ENCODE results near the gene LGALS16.

The LGALS16 gene

DNA sequence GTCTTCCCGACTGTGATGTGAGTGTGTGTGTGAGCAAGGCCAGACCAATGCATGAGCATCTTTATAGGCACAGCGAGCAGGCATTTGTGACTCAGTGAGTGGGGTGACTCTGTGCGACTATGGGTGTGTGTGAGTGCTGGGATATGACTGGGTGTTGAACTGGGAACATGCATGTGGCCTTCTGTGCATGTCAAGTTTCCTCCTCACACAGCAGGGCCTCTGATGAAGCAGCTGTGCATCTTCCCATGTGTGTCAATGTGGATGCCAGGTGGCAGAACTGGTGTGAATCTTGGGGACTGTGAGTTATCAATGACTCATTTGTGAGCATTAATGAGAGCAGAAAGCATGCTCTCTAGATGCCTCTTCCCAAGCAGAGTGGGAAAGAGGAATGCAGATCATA is 36.5 kb downstream of the LGALS16 start:
- Mint-ChIP-seq H3K36me3 (no peaks in the 10 kb centered on the region), H3K4me3 (no peak overlapping the region), H3K27me3 (peaks cover 74% of the 10 kb centered on the region), H3K9me3 (no peaks in the 10 kb centered on the region), H3K27ac (no peak overlapping the region), H3K4me1 (peaks cover 6% of the 10 kb centered on the region)
- no peak for ATAC-seq

DNA sequence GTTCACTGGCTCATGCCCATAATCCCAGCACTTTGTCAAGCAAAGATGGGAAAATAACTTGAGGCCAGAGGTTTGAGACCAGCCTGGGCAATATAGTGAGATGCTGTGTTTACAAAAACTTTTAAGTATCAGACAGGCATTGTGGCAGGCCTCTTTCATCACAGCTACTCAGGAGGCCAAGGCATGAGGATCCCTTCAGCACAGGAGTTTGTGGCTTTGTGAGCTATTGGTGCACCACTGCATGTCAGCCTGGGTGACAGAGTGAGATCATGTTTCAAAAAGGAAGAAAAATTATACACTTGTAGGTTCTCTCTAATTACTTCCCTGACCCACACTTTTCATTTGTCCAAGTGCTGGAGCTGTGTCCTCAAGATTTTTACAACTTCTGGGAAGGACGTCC is 37.1 kb downstream of the LGALS16 start:
- Mint-ChIP-seq H3K36me3 (no peaks in the 10 kb centered on the region), H3K27ac (no peak overlapping the region), H3K27me3 (peaks cover 80% of the 10 kb centered on the region), H3K4me1 (peaks cover 6% of the 10 kb centered on the region), H3K4me3 (no peak overlapping the region), H3K9me3 (no peaks in the 10 kb centered on the region)
- ATAC-seq, result no peak

DNA sequence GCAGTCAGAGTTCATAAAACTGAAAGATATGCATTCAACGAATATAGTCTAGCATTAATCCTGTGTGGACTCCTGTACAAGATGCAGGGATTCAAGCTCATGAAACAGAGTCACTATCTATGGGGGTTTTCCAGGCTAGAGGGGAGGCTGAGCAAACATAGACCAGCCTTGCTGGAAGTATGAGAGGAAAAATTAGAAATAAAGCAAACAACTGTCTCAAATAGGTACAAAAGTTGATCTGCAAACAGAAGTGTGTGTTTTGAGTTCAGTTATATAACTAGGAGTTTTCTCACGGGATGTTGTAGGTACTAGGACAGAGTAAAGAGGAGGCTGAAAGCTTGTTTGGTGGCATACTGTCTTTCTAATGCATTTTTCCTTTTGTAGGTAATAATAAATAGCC is 40.0 kb downstream of the LGALS16 start:
- H3K9me3 Mint-ChIP-seq, result no peaks in the 10 kb centered on the region

DNA sequence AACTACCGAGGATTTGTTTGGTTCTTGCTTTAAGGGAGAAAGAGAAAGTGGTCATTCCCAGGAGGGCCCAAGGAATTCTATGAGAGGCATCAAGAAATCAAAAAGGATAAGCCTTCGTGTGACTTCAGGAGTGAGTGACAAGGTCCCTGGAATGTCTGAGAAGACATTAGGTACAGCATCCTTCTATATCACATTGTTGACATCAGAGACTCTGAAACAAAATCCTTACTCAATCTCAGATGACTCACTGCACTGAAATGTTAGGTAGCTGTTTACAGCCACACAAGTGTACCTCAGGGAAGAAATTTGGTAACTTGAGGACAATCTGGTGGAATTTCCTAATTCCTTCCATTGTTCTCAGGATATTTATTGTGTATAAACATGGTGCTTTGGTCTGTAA is 40.7 kb downstream of the LGALS16 start:
- ATAC-seq, result no peak
- H3K27ac Mint-ChIP-seq, result no peak overlapping the region
- peaks cover 77% of the 10 kb centered on the region for H3K27me3 Mint-ChIP-seq
- H3K9me3 Mint-ChIP-seq, result no peaks in the 10 kb centered on the region
- no peaks in the 10 kb centered on the region for H3K4me1 Mint-ChIP-seq
- H3K36me3 Mint-ChIP-seq, result no peaks in the 10 kb centered on the region
- no peak overlapping the region for H3K4me3 Mint-ChIP-seq

More for the DNA sequence above, 40.0 kb downstream of the LGALS16 start:
- ATAC-seq, result no peak
- Mint-ChIP-seq H3K27me3 (peaks cover 82% of the 10 kb centered on the region), H3K4me1 (no peaks in the 10 kb centered on the region), H3K4me3 (no peak overlapping the region), H3K27ac (no peak overlapping the region), H3K36me3 (no peaks in the 10 kb centered on the region)

DNA sequence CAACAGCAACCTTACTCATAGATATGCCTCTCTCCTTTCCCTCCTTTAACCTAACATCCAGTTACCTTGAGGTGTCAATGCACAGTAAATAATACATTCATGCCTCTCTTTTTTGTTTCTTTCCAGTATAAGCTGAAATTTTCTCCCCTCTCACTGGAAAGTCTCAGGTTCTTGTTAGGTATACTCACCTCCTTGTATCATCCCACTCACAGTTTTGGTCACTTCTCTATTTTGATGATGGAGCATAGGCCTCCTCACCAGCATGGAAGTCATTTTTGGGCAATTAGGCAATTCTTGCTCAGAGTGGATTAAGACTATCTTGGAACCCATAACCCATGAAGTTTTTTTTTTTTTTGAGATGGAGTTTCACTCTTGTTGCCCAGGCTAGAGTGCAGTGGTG is 42.8 kb downstream of the LGALS16 start:
- no peak for ATAC-seq

DNA sequence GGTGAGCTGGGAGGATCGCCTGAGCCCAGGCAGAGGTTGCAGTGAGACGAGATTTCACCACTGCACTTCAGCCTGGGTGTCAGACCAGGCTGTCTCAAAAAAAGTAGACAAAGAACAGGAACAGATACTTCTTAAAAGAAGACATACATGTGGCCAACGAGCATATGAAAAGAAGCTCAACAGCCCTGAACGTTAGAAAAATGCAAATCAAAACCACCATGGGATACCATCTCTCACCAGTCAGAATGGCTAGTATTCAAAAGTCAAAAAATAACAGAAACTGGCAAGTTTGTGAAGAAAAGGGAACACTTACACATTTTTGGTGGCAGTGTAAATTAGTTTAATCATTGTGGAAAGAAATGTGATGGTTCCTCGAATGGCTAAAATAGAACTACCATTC is 45.6 kb downstream of the LGALS16 start:
- Mint-ChIP-seq H3K27ac (no peak overlapping the region), H3K4me1 (no peaks in the 10 kb centered on the region), H3K9me3 (no peaks in the 10 kb centered on the region), H3K4me3 (no peak overlapping the region), H3K36me3 (no peaks in the 10 kb centered on the region), H3K27me3 (peaks cover 60% of the 10 kb centered on the region)
- ATAC-seq, result no peak

More for the DNA sequence above, 42.8 kb downstream of the LGALS16 start:
- Mint-ChIP-seq H3K4me3 (no peak overlapping the region), H3K4me1 (no peaks in the 10 kb centered on the region), H3K27me3 (peaks cover 73% of the 10 kb centered on the region), H3K27ac (no peak overlapping the region), H3K9me3 (no peaks in the 10 kb centered on the region), H3K36me3 (no peaks in the 10 kb centered on the region)

DNA sequence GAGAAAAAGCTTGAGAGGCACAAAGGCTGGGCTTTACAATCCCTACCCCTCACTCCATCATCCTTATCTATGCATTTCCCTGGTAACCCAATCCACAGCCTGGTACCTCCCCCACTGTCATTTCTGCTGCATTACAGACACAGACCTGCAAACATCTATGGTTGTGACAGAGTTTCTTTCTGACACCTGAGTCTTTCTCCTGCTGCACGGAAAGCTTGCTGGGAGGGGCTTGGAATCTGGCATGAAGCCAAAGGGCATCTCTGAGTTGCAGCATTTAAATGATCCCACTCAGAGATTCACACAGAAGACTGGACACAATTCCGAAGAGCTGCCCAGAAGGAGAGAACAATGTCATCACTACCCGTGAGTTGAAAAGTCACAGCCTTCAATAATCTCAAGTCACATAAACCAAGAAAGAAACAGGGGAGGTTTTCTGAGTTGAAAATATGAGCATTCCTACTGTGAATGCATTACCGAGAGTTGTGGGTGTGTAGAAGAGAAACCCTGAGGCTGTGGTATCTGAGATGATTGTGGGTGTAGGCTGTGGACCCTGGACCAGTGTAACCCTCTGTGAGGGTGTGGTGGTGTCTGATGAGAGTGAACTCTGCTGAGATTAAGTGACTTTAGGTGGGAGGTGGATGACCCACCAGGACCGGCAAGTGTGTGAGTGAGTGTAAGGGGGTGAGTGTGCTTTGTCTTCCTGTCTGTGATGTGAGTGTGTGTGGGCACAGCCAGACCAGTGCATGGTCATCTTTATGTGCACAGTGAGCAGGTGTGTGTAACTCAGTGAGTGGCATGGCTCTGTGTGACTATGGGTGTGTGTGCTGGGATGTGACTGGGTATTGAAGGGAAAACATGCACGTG is 48.7 kb downstream of the LGALS16 start, which contains the start of gene LGALS14:
TSS of gene LGALS14 (plus strand) at position 301 of the 864 bp plus-strand sequence. CDS start at position 349, 48 bp downstream.
- ATAC-seq, result peak; percentile 54
- Mint-ChIP-seq H3K27me3 (peaks cover 34% of the 10 kb centered on the region), H3K27ac (no peak within 1 kb of the TSS), H3K4me1 (no peaks in the 10 kb centered on the region), H3K9me3 (no peaks in the 10 kb centered on the region), H3K4me3 (no peak within 1 kb of the TSS), H3K36me3 (no peaks in the 10 kb centered on the region)

DNA sequence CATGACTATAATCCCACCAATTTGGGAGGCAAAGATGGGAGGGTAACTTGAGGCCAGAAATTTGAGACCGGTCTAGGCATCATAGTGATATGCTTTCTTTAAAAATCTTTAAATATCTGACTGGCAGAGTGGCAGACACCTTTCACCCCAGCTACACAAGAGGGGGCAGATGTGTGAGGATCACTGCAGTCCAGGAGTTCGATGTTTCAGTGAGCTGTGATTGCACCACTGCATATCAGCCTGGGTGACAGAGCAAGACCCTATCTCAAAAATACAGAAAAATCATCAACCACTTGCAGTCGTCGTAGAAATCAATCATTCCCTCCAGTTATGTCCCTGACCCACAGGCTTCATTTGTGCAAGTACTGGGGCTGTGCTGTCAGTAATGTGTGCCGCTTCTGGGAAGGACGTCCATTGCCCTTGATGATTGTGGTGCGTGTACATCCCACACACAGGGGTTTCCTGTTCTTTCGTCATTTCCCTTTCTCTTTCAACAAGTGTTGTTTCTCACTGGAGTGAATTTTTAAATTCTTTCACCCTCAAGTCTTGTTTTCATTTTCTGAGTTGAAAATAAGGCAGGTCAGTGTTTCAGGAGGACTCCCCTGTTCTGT is 50.0 kb downstream of the LGALS16 start:
- Mint-ChIP-seq H3K4me3 (no peak overlapping the region), H3K36me3 (no peaks in the 10 kb centered on the region), H3K27ac (no peak overlapping the region), H3K9me3 (no peaks in the 10 kb centered on the region), H3K4me1 (no peaks in the 10 kb centered on the region), H3K27me3 (peaks cover 26% of the 10 kb centered on the region)
- no peak for ATAC-seq

DNA sequence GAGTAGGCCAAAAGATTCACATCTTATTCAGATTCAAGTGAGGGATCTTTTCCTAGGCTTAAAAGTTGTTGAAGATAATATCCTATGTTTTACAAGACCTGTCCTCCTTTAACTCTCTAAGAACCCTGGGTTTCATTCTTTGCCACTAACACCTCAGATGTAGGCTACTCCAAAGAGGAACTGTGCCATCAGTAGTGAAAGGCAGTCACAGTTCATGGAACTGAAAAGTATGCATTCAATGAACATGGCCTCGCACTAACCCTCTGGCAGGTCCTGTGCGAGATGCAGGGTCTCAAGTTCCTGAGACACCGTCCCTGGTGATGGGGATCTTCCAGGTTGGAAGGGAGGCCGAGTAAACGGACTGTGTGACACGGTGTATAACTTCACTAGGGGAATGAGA is 52.9 kb downstream of the LGALS16 start:
- Mint-ChIP-seq H3K27ac (no peak overlapping the region), H3K36me3 (no peaks in the 10 kb centered on the region), H3K27me3 (peaks cover 16% of the 10 kb centered on the region), H3K4me3 (no peak overlapping the region), H3K4me1 (no peaks in the 10 kb centered on the region), H3K9me3 (no peaks in the 10 kb centered on the region)
- ATAC-seq, result peak; percentile 61

DNA sequence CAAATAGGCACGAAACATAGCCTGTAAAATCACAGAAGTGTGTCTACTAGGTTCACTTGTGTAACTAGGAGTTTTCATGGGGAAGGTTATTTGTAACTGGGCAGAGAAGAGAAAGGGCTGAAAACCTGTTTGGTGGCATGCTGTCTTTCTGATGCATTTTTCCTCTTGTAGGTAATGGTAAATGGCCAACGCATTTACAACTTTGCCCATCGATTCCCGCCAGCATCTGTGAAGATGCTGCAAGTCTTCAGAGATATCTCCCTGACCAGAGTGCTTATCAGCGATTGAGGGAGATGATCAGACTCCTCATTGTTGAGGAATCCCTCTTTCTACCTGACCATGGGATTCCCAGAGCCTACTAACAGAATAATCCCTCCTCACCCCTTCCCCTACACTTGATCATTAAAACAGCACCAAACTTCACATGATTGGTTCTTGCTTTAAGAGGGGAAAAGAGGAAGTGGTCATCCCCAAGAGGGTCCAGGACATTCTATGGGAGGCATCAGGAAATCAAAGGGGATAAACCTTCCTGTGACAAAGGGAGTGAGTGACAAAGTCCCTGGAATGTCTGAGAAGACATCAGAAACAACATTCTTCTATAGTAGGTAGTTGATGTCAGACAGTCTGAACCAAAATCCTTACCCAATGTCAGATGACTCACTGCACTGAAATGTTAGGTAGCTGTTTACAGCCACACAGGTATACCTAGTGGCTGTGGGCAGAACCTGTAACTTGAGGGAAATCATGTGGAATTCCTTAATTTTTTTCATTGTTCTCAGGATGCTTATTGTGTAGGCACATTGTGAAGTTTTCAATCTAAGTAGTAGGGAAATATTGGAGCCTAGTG is 53.5 kb downstream of the LGALS16 start:
- ATAC-seq, result no peak
- H3K36me3 Mint-ChIP-seq, result no peaks in the 10 kb centered on the region
- H3K4me3 Mint-ChIP-seq, result no peak overlapping the region
- H3K27me3 Mint-ChIP-seq, result peaks cover 22% of the 10 kb centered on the region
- no peaks in the 10 kb centered on the region for H3K4me1 Mint-ChIP-seq
- no peak overlapping the region for H3K27ac Mint-ChIP-seq
- H3K9me3 Mint-ChIP-seq, result peaks cover 3% of the 10 kb centered on the region

All from stimulated activated memory B cell treated with anti-CD40 and anti-IgM and Interleukin-4, amounts not matched to agents 10 μg/mL and 1 μg/mL and 100 μg/mL, for 72 hours (primary cell).